K562 (cell line): ENCODE data around the gene TBXAS1.

Experiments
- CREB1 ChIP-seq, 2 experiments: sonication (generic) in 1 of 2; formaldehyde crosslinking in 1 of 2; IDR thresholded peaks; 2 replicates each; pipeline versions ENCODE4 v1.6.1 to v1.8.0; 2012 to 2022; ENCODE audit warnings: inconsistent platforms in 1 of 2, mild to moderate bottlenecking in 1 of 2, missing genetic modification reagents in 1 of 2, moderate library complexity in 1 of 2
- CTCF ChIP-seq, 3 experiments: IDR thresholded peaks in 2 of 3; conservative IDR thresholded peaks in 1 of 3; 2 replicates each; pipeline ENCODE4 v1.5.1; 2011 to 2012; ENCODE audit warnings: low read length in 3 of 3, mild to moderate bottlenecking in 3 of 3, control low read depth in 2 of 3, improper control_type of control experiment in 1 of 3, inconsistent platforms in 1 of 3, low read depth in 1 of 3, mixed read lengths in 1 of 3, moderate library complexity in 1 of 3; ENCODE audit not compliant: insufficient read depth in 2 of 3
- NR3C1 ChIP-seq: sonication (generic); formaldehyde crosslinking; IDR thresholded peaks from 2 replicates; pipeline ENCODE4 v1.8.1; 2022; ENCODE audit warnings: missing genetic modification reagents
- POLR2A ChIP-seq: fragments of 450-650 bp; conservative IDR thresholded peaks from 2 replicates; pipeline ENCODE4 v1.6.1; 2016
- TAF1 ChIP-seq: IDR thresholded peaks from 2 replicates; pipeline ENCODE4 v1.6.1; 2011; ENCODE audit warnings: mild to moderate bottlenecking, low read length, moderate library complexity; ENCODE audit not compliant: insufficient read depth, control insufficient read depth, severe bottlenecking; ENCODE audit errors: extremely low read depth
- TCF7L2 ChIP-seq: fragments of 150-350 bp; IDR thresholded peaks from 2 replicates; pipeline ENCODE4 v1.6.1; 2016; ENCODE audit warnings: low read depth, mild to moderate bottlenecking, low read length, moderate library complexity
- YY1 ChIP-seq, 3 experiments: IDR thresholded peaks; 2 replicates each; pipeline ENCODE4 v1.6.1; 2011; ENCODE audit warnings: low read length in 2 of 3, mild to moderate bottlenecking in 2 of 3, moderate library complexity in 2 of 3, borderline replicate concordance in 1 of 3, control low read depth in 1 of 3, low read depth in 1 of 3; ENCODE audit not compliant: insufficient read depth in 3 of 3, insufficient replicate concordance in 2 of 3, control insufficient read depth in 1 of 3, insufficient read length in 1 of 3; ENCODE audit errors: extremely low read depth in 1 of 3
- TF ChIP-seq, protein P1 (sequence below), 2 experiments: fragments of 450-650 bp in 1 of 2; sonication (generic) in 1 of 2; formaldehyde crosslinking in 1 of 2; IDR thresholded peaks in 1 of 2; conservative IDR thresholded peaks in 1 of 2; 2 replicates each; pipeline versions ENCODE4 v1.6.1 to v1.8.1; 2016 to 2023; ENCODE audit warnings: mild to moderate bottlenecking in 2 of 2, moderate library complexity in 2 of 2, inconsistent platforms in 1 of 2, missing genetic modification reagents in 1 of 2
- TF ChIP-seq, protein P2 (sequence below): fragments of 450-650 bp; formaldehyde crosslinking; IDR thresholded peaks from 2 replicates; pipeline ENCODE4 v1.4.0; 2022; ENCODE audit warnings: mild to moderate bottlenecking, moderate library complexity
- TF ChIP-seq, protein P3 (sequence below): IDR thresholded peaks from 2 replicates; pipeline ENCODE4 v1.6.1; 2016; ENCODE audit warnings: missing genetic modification characterization, missing compliant biosample characterization
- TF ChIP-seq, protein P4 (sequence below): sonication (generic); formaldehyde crosslinking; IDR thresholded peaks from 2 replicates; pipeline ENCODE4 v1.8.1; 2022; ENCODE audit warnings: missing genetic modification reagents
- TF ChIP-seq, protein P5 (sequence below), 2 experiments: fragments of 450-650 bp; IDR thresholded peaks; 2 replicates each; pipeline ENCODE4 v1.6.1; 2016; ENCODE audit warnings: mild to moderate bottlenecking in 2 of 2, borderline replicate concordance in 1 of 2, low read depth in 1 of 2, moderate library complexity in 1 of 2

DNA sequence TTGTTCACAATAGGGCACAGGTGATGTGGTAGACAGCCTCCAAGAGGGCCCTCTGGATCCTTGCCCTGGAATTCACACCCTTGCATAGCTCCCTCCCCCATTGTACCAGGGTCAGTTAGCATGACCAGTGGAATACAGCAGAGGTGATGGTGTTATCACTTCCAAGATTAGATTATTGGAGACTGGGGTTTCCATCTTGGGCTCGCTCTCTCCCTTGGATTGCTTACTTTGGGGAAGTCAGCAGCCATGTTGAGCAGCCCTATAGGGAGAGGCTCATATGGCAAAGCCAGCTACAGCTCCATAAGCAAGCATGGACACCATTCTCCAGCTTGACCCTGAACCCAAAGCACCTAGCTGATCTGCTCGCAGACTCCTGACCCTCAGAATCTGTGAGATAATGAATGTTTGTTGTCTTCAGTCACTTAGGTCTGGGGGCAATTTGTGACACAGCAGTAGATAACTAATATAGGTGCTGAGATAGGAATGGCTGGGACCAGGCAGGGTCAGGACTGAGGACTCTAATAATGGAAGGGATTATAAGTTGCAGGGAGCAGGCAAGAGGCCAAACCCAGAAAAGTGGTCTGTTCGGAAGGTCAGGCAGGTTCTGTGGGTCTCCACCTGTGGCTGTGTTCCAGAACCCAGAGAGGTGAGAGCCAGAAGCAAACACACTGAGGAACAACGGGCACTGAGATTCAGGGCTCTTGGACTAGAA, 22.9 kb downstream of the TBXAS1 start:
- TF ChIP-seq TAF1 = no peak
- TF ChIP-seq, protein P1, sequence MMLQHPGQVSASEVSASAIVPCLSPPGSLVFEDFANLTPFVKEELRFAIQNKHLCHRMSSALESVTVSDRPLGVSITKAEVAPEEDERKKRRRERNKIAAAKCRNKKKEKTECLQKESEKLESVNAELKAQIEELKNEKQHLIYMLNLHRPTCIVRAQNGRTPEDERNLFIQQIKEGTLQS (IDR thresholded peaks at IDR 0.05) = no peak
- TF ChIP-seq, protein P1 (CRISPR knock-in tag; conservative IDR thresholded peaks at IDR 0.05) = no peak
- no peak for TF ChIP-seq TCF7L2
- TF ChIP-seq, protein P2, sequence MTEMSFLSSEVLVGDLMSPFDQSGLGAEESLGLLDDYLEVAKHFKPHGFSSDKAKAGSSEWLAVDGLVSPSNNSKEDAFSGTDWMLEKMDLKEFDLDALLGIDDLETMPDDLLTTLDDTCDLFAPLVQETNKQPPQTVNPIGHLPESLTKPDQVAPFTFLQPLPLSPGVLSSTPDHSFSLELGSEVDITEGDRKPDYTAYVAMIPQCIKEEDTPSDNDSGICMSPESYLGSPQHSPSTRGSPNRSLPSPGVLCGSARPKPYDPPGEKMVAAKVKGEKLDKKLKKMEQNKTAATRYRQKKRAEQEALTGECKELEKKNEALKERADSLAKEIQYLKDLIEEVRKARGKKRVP (CRISPR knock-in tag) = no peak
- no peak for TF ChIP-seq YY1 (IDR thresholded peaks at IDR 0.05; ENCODE audit: borderline replicate concordance in 1 of 3, control insufficient read depth in 1 of 3, extremely low read depth in 1 of 3, insufficient read depth in 3 of 3, insufficient read length in 1 of 3, insufficient replicate concordance in 2 of 3, low read depth in 1 of 3, low read length in 2 of 3)
- TF ChIP-seq, protein P3, sequence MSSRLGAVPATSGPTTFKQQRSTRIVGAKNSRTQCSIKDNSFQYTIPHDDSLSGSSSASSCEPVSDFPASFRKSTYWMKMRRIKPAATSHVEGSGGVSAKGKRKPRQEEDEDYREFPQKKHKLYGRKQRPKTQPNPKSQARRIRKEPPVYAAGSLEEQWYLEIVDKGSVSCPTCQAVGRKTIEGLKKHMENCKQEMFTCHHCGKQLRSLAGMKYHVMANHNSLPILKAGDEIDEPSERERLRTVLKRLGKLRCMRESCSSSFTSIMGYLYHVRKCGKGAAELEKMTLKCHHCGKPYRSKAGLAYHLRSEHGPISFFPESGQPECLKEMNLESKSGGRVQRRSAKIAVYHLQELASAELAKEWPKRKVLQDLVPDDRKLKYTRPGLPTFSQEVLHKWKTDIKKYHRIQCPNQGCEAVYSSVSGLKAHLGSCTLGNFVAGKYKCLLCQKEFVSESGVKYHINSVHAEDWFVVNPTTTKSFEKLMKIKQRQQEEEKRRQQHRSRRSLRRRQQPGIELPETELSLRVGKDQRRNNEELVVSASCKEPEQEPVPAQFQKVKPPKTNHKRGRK (tag) = no peak
- no peak for TF ChIP-seq CREB1 (IDR thresholded peaks at IDR 0.05)
- TF ChIP-seq CREB1 (CRISPR knock-in tag; IDR thresholded peaks at IDR 0.05) = no peak
- TF ChIP-seq POLR2A = no peak
- TF ChIP-seq, protein P4, sequence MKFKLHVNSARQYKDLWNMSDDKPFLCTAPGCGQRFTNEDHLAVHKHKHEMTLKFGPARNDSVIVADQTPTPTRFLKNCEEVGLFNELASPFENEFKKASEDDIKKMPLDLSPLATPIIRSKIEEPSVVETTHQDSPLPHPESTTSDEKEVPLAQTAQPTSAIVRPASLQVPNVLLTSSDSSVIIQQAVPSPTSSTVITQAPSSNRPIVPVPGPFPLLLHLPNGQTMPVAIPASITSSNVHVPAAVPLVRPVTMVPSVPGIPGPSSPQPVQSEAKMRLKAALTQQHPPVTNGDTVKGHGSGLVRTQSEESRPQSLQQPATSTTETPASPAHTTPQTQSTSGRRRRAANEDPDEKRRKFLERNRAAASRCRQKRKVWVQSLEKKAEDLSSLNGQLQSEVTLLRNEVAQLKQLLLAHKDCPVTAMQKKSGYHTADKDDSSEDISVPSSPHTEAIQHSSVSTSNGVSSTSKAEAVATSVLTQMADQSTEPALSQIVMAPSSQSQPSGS = no peak
- no peak for TF ChIP-seq CTCF (IDR thresholded peaks at IDR 0.05 in 2 of 3, conservative IDR thresholded peaks at IDR 0.05 in 1 of 3; ENCODE audit: insufficient read depth in 2 of 3, low read depth in 1 of 3, low read length in 3 of 3)
- TF ChIP-seq, protein P5, sequence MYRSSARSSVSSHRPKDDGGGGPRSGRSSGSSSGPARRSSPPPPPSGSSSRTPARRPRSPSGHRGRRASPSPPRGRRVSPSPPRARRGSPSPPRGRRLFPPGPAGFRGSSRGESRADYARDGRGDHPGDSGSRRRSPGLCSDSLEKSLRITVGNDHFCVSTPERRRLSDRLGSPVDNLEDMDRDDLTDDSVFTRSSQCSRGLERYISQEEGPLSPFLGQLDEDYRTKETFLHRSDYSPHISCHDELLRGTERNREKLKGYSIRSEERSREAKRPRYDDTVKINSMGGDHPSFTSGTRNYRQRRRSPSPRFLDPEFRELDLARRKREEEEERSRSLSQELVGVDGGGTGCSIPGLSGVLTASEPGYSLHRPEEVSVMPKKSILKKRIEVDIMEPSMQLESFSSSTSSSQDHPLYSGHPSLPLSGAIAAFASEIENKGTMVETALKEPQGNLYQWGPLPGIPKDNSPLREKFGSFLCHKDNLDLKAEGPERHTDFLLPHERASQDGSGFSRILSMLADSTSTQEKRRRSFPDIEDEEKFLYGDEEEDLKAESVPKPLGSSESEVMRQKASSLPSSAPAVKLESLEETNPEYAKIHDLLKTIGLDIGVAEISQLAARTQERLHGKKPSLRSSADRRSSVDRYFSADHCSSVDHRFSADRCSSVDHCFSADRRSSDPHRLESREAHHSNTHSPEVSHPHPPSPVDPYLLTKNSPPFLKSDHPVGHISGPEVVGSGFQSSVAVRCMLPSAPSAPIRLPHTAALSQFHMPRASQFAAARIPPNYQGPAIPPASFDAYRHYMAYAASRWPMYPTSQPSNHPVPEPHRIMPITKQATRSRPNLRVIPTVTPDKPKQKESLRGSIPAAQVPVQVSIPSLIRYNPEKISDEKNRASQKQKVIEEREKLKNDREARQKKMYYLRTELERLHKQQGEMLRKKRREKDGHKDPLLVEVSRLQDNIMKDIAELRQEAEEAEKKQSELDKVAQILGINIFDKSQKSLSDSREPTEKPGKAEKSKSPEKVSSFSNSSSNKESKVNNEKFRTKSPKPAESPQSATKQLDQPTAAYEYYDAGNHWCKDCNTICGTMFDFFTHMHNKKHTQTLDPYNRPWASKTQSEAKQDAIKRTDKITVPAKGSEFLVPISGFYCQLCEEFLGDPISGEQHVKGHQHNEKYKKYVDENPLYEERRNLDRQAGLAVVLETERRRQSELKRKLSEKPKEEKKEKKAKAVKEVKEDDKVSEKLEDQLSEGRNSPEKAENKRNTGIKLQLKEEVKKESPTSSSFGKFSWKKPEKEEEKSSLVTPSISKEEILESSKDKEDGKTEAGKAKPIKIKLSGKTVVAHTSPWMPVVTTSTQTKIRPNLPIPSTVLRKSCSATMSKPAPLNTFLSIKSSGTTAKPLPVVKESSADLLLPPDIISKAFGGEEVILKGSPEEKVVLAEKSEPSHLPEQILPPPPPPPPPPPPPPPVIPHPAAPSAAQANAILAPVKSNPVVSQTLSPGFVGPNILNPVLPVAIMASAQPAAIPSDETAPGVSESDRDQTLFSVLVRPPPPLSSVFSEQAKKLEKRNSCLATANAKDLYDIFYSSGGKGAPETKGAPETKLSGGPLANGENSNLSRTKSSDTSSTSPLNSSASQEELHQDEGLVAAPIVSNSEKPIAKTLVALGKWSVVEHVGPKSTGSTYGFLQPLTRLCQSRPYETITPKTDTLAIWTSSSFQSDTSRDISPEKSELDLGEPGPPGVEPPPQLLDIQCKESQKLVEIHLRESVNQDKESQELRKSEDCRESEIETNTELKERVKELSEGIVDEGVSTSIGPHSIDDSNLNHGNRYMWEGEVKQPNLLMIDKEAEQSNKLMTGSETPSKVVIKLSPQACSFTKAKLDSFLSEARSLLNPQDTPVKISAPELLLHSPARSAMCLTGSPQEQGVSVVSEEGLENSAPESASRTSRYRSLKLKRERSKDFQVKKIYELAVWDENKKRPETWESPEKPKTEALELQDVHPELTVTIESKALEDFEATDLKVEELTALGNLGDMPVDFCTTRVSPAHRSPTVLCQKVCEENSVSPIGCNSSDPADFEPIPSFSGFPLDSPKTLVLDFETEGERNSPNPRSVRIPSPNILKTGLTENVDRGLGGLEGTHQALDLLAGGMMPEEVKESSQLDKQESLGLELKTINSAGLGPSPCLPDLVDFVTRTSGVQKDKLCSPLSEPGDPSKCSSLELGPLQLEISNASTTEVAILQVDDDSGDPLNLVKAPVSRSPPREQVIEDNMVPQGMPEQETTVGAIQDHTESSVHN (IDR thresholded peaks at IDR 0.05; ENCODE audit: borderline replicate concordance in 1 of 2, low read depth in 1 of 2) = no peak
- no peak for TF ChIP-seq NR3C1 (CRISPR knock-in tag)
